OCI-LY7 (cell line): ENCODE results near the gene WTAP. TPM values are rescaled to one million over a fixed set of nuclear protein-coding genes. Genes with fewer than 3 reads are reported as not detected.
A peak's percentile ranks its signal among the peaks of the same experiment; 100 is the strongest.

ENCODE experiments used
- BruUV-seq: library from RNA; stranded (reverse); fragments of 400-500 nt; replicated peaks from 2 replicates; lab custom pipeline; 2021; lab: Mats Ljungman, UMichigan
- CTCF ChIA-PET: fragments of 300-600 bp; sonication (Branson Sonifier 250); formaldehyde crosslinking; loops from one replicate; lab custom pipeline; 2022; ENCODE audit warnings: antibody characterized with exemption; ENCODE audit not compliant: unreplicated experiment; lab: Charles Lee
- POLR2A ChIA-PET: fragments of 300-600 bp; sonication (Branson Sonifier 250); formaldehyde crosslinking; loops from one replicate; lab custom pipeline; 2022; ENCODE audit warnings: antibody characterized with exemption; lab: Charles Lee
- DNase-seq: peaks from one replicate; pipeline ENCODE4 v3.0.0-alpha.2; 2015; ENCODE audit warnings: low spot score
- H2AFZ ChIP-seq: fragments of 200-600 bp; sonication (generic), shearing (Covaris generic); 2 replicates; pipeline ENCODE4 v1.6.1; 2014; ENCODE audit warnings: mild to moderate bottlenecking, antibody characterized with exemption, low read length, moderate library complexity
- H3K27ac ChIP-seq: fragments of 200-600 bp; sonication (generic); 2 replicates; pipeline ENCODE4 v1.5.1; 2014; ENCODE audit warnings: mixed run types, low read depth, mild to moderate bottlenecking, moderate library complexity, low read length, inconsistent platforms; ENCODE audit not compliant: poor library complexity, severe bottlenecking
- H3K36me3 ChIP-seq: fragments of 200-600 bp; sonication (generic); 2 replicates; pipeline ENCODE4 v1.6.1; 2014; ENCODE audit warnings: mild to moderate bottlenecking, antibody characterized with exemption, low read length, moderate library complexity, mixed read lengths; ENCODE audit not compliant: insufficient read depth
- H3K4me1 ChIP-seq: fragments of 200-600 bp; sonication (generic); 2 replicates; pipeline ENCODE4 v1.5.1; 2014; ENCODE audit warnings: mild to moderate bottlenecking, low read length; ENCODE audit not compliant: insufficient read depth, poor library complexity, severe bottlenecking
- H3K4me2 ChIP-seq: fragments of 200-600 bp; sonication (generic); 2 replicates; pipeline ENCODE4 v1.6.1; 2014; ENCODE audit warnings: mild to moderate bottlenecking, low read length
- H3K4me3 ChIP-seq: fragments of 200-600 bp; sonication (generic); 2 replicates; pipeline ENCODE4 v1.5.1; 2014; ENCODE audit warnings: mild to moderate bottlenecking, low read depth, low read length; ENCODE audit not compliant: poor library complexity, severe bottlenecking
- H3K79me2 ChIP-seq: fragments of 200-600 bp; sonication (generic); 2 replicates; pipeline ENCODE4 v1.6.1; 2016; ENCODE audit warnings: low read depth, mild to moderate bottlenecking, low read length, moderate library complexity, mixed read lengths; ENCODE audit not compliant: insufficient read depth
- H3K9me2 ChIP-seq: fragments of 200-600 bp; sonication (generic); 2 replicates; pipeline ENCODE4 v1.6.1; 2016; ENCODE audit warnings: mild to moderate bottlenecking, low read length, mixed read lengths; ENCODE audit not compliant: insufficient read depth
- H3K9me3 ChIP-seq: fragments of 200-600 bp; sonication (generic); 2 replicates; pipeline ENCODE4 v1.6.1; 2014; ENCODE audit warnings: mild to moderate bottlenecking, mixed run types, low read length, mixed read lengths
- H4K20me1 ChIP-seq: fragments of 200-600 bp; sonication (generic); 2 replicates; pipeline ENCODE4 v1.6.1; 2014; ENCODE audit warnings: mild to moderate bottlenecking, antibody characterized with exemption, low read length, moderate library complexity, mixed read lengths; ENCODE audit not compliant: insufficient read depth
- CTCF ChIP-seq: fragments of 200-600 bp; sonication (generic); conservative IDR thresholded peaks from 2 replicates; pipeline ENCODE4 v1.5.1; 2014; ENCODE audit warnings: mild to moderate bottlenecking, antibody characterized with exemption, low read length, moderate library complexity, mixed read lengths
- EZH2phosphoT487 ChIP-seq: fragments of 200-600 bp; sonication (generic); IDR thresholded peaks from 2 replicates; pipeline ENCODE4 v1.6.1; 2018; ENCODE audit warnings: low read depth, borderline replicate concordance, mild to moderate bottlenecking, mixed run types, antibody characterized with exemption, low read length, moderate library complexity, mixed read lengths
- intact Hi-C: fragments of 100-400 bp; cut with micrococcal nuclease; formaldehyde crosslinking; loops from one replicate; pipeline ENCODE4 v1.10.0; 2022; ENCODE audit not compliant: unreplicated experiment
- total RNA-seq, 2 experiments: library from RNA; depleted of rRNA in 1 of 2; stranded (reverse); fragments of >200 nt in 1 of 2; shearing (Covaris generic) in 1 of 2; gene quantifications; 2 replicates each; pipeline ENCODE4 v1.2.3, GENCODE V29; 2014 to 2022

WTAP gene
- total RNA-seq, 2 experiments from 2014 or later = 99.3 to 115 TPM

- no peak for TF ChIP-seq CTCF
- no peak for TF ChIP-seq EZH2phosphoT487
- POLR2A ChIA-PET = interaction anchor here (0.7 to 2.2 kb wide), 8 partner anchors 13 to 65 kb away, joined by 3 to 8 read pairs (median 4); partner anchors contain the start of genes ACAT2 and WTAP
These were observed 61.0 kb downstream of the WTAP start for GRCh38 chr6:159788276-159788675.

GRCh38 chr6:159788753-159789376 is 61.6 kb downstream of the WTAP start:
- H3K4me1 ChIP-seq = peaks cover 55% of the 10 kb centered on the region
- ChIA-PET CTCF (interaction anchor here (0.6 kb wide), 1 partner anchor 70 kb away, joined by 3 read pairs; no protein-coding TSS in a partner anchor), POLR2A (interaction anchor here (0.7 to 3.5 kb wide), 6 partner anchors 14 to 66 kb away, joined by 3 to 48 read pairs (median 6); partner anchors contain the start of genes ACAT2 and WTAP)
- intact Hi-C loops = loop anchor here (1.0 to 2.0 kb wide), 3 partner anchors 27 to 96 kb away; partner anchors contain the start of genes ACAT2, SOD2 and WTAP
- no peak for TF ChIP-seq EZH2phosphoT487
- no peak for TF ChIP-seq CTCF
- peaks cover 90% of the 10 kb centered on the region for H3K79me2 ChIP-seq
- H2AFZ ChIP-seq = no peak overlapping the region
- H4K20me1 ChIP-seq = peaks cover 52% of the 10 kb centered on the region
- H3K36me3 ChIP-seq = peaks cover 86% of the 10 kb centered on the region
- H3K4me3 ChIP-seq = peak overlapping the region; percentile 99
- peak overlapping the region; percentile 98 for H3K4me2 ChIP-seq
- H3K27ac ChIP-seq = peak overlapping the region; percentile 88
- BruUV-seq = no TSS peak
- H3K9me2 ChIP-seq = no peaks in the 10 kb centered on the region
- H3K9me3 ChIP-seq = no peaks in the 10 kb centered on the region
- peak; percentile 67 for DNase-seq

More at GRCh38 chr6:159788276-159788675, 61.0 kb downstream of the WTAP start:
- BruUV-seq = TSS peak; percentile 53
- peak; percentile 48 for DNase-seq
- intact Hi-C loops = loop anchor here (2.0 kb wide), 1 partner anchor 95 kb away; the partner anchor contains the start of gene SOD2
- CTCF ChIA-PET = no interaction called here
- peaks cover 86% of the 10 kb centered on the region for H3K36me3 ChIP-seq
- H3K4me1 ChIP-seq = peaks cover 51% of the 10 kb centered on the region
- H3K79me2 ChIP-seq = peaks cover 90% of the 10 kb centered on the region
- H3K27ac ChIP-seq = peak overlapping the region; percentile 88
- H3K4me2 ChIP-seq = peak overlapping the region; percentile 98
- no peak overlapping the region for H2AFZ ChIP-seq
- H4K20me1 ChIP-seq = peaks cover 58% of the 10 kb centered on the region
- no peaks in the 10 kb centered on the region for H3K9me2 ChIP-seq
- peak overlapping the region; percentile 99 for H3K4me3 ChIP-seq
- H3K9me3 ChIP-seq = no peaks in the 10 kb centered on the region
